Activated T-helper 9 cell treated with anti-CD3 and anti-CD28 coated beads, Interleukin-2, amount 50 U/mL, for 16 hours (primary cell): ENCODE results near the gene CASS4.
"Not testable (repeated sequence)": the region's sequence is repeated elsewhere in the genome, so short reads cannot be mapped to it uniquely, and the experiment has no call there.

Source experiments
- DNase-seq: peaks from one replicate; pipeline ENCODE4 v3.0.0-alpha.2; 2020; ENCODE audit warnings: low read depth

Gene CASS4

GRCh38 chr20:56411759-56412472 is at the start of gene CASS4:
Gene CASS4 (plus strand): TSS chr20:56412260. CDS start chr20:56412459, 199 bp downstream.
- no peak for DNase-seq

GRCh38 chr20:56362833-56363413 is 49.1 kb upstream of the CASS4 start:
- DNase-seq, result no peak

GRCh38 chr20:56363491-56363890 is 48.6 kb upstream of the CASS4 start:
- no peak for DNase-seq

GRCh38 chr20:56368351-56369134 is 43.5 kb upstream of the CASS4 start:
- DNase-seq, result no peak

GRCh38 chr20:56369179-56369578 is 42.9 kb upstream of the CASS4 start:
- no peak for DNase-seq

- DNase-seq, result no peak
Observed at GRCh38 chr20:56371977-56372376, 40.1 kb upstream of the CASS4 start.

- no peak for DNase-seq
Observed at GRCh38 chr20:56372850-56373249, 39.2 kb upstream of the CASS4 start.

- no peak for DNase-seq
Observed at GRCh38 chr20:56373942-56374341, 38.1 kb upstream of the CASS4 start.

- DNase-seq, result no peak
Observed at GRCh38 chr20:56376331-56376730, 35.7 kb upstream of the CASS4 start.

- no peak for DNase-seq
Observed at GRCh38 chr20:56378386-56378785, 33.7 kb upstream of the CASS4 start.

- DNase-seq, result no peak
Observed at GRCh38 chr20:56380375-56380774, 31.7 kb upstream of the CASS4 start.

GRCh38 chr20:56381501-56381900 is 30.6 kb upstream of the CASS4 start:
- no peak for DNase-seq

GRCh38 chr20:56382696-56383095 is 29.4 kb upstream of the CASS4 start:
- DNase-seq, result no peak

- DNase-seq, result no peak
Observed at GRCh38 chr20:56383334-56383733, 28.7 kb upstream of the CASS4 start.

- no peak for DNase-seq
Observed at GRCh38 chr20:56385130-56385529, 26.9 kb upstream of the CASS4 start.

- no peak for DNase-seq
Observed at GRCh38 chr20:56386219-56386618, 25.8 kb upstream of the CASS4 start.

- no peak for DNase-seq
Observed at GRCh38 chr20:56388882-56389281, 23.2 kb upstream of the CASS4 start.

GRCh38 chr20:56389807-56390206 is 22.3 kb upstream of the CASS4 start:
- DNase-seq, result no peak

- DNase-seq, result not testable (repeated sequence)
Observed at GRCh38 chr20:56390396-56390795, 21.7 kb upstream of the CASS4 start.

GRCh38 chr20:56391037-56391436 is 21.0 kb upstream of the CASS4 start:
- no peak for DNase-seq

GRCh38 chr20:56391596-56392131 is 20.4 kb upstream of the CASS4 start:
- no peak for DNase-seq

- peak; percentile 99 for DNase-seq
Observed at GRCh38 chr20:56392132-56392880, 19.8 kb upstream of the CASS4 start, which contains the start of the genes AURKA and CSTF1. Gene AURKA (minus strand): TSS chr20:56392215. CDS start chr20:56388197, 4,018 bp downstream. Gene CSTF1 (plus strand): TSS chr20:56392645. CDS start chr20:56395553, 2,908 bp downstream.
